ENCODE measurements around the gene ARHGEF12.

The ARHGEF12 gene

GRCh38 chr11:120305286-120305685, 30.9 kb upstream of the ARHGEF12 start:
- H3K4me3 ChIP-seq (ENCODE audit: low read depth, low read length), result no peak overlapping the region
- TF ChIP-seq, protein P1, sequence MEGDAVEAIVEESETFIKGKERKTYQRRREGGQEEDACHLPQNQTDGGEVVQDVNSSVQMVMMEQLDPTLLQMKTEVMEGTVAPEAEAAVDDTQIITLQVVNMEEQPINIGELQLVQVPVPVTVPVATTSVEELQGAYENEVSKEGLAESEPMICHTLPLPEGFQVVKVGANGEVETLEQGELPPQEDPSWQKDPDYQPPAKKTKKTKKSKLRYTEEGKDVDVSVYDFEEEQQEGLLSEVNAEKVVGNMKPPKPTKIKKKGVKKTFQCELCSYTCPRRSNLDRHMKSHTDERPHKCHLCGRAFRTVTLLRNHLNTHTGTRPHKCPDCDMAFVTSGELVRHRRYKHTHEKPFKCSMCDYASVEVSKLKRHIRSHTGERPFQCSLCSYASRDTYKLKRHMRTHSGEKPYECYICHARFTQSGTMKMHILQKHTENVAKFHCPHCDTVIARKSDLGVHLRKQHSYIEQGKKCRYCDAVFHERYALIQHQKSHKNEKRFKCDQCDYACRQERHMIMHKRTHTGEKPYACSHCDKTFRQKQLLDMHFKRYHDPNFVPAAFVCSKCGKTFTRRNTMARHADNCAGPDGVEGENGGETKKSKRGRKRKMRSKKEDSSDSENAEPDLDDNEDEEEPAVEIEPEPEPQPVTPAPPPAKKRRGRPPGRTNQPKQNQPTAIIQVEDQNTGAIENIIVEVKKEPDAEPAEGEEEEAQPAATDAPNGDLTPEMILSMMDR (IDR thresholded peaks at IDR 0.05; ENCODE audit: low read depth, low read length, missing control alignments), result no peak
- DNase-seq (ENCODE audit: low read depth), result no peak

- DNase-seq (ENCODE audit: low read depth), result no peak
- H3K4me3 ChIP-seq (ENCODE audit: low read depth, low read length), result no peak overlapping the region
- TF ChIP-seq, protein P1 (IDR thresholded peaks at IDR 0.05; ENCODE audit: low read depth, low read length, missing control alignments), result no peak
Measured at GRCh38 chr11:120306519-120307242, 29.5 kb upstream of the ARHGEF12 start.

GRCh38 chr11:120307476-120307875, 28.7 kb upstream of the ARHGEF12 start:
- H3K4me3 ChIP-seq (ENCODE audit: low read depth, low read length), result no peak overlapping the region
- DNase-seq (ENCODE audit: low read depth), result no peak
- TF ChIP-seq, protein P1 (IDR thresholded peaks at IDR 0.05; ENCODE audit: low read depth, low read length, missing control alignments), result no peak

DNA sequence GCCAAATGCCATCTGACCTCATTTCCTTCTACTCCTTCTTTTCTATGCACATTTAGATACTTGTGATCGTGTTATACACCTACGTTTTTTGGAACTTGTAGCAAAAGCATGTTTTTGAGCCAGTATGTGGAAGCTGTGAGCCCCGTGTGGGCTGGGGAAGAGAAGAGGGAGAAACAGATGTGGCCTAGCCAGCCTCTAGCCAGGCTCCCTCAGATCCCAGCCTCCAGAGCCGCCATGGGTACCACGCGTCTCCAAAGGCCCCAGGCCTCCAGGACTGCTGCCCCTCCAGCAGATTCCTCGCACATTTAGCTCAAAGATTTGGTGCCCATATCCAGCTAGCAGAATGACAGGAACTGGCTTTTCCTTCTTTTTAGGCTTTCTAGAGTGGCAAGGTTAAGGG, 28.1 kb upstream of the ARHGEF12 start:
- TF ChIP-seq, protein P1 (IDR thresholded peaks at IDR 0.05; ENCODE audit: low read depth, low read length, missing control alignments), result no peak
- no peak overlapping the region for H3K4me3 ChIP-seq (ENCODE audit: low read depth, low read length)

DNA sequence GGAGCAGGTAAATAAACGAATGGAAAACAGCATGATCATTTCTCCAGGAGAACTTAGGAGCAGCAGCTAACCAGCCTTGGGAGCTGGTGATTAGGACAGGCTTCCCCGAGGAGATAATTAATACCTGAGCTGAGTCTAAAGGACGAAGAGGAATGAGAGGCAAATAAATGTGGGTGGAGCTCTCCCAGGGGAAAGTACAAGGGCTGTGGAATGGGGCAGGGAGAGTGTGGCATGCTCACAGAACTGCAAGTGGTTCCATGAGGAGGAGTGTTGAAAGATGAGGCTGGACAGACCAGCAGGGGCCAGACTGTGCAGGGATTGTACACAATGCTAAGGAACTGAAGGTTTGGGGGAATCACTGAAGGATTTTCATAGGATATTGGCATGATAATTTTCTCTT, 25.3 kb upstream of the ARHGEF12 start:
- no peak overlapping the region for H3K4me3 ChIP-seq (ENCODE audit: low read depth, low read length)
- TF ChIP-seq, protein P1 (IDR thresholded peaks at IDR 0.05; ENCODE audit: low read depth, low read length, missing control alignments), result no peak
- no peak for DNase-seq (ENCODE audit: low read depth)

More for the DNA sequence above, 28.1 kb upstream of the ARHGEF12 start:
- DNase-seq (ENCODE audit: low read depth), result no peak

DNA sequence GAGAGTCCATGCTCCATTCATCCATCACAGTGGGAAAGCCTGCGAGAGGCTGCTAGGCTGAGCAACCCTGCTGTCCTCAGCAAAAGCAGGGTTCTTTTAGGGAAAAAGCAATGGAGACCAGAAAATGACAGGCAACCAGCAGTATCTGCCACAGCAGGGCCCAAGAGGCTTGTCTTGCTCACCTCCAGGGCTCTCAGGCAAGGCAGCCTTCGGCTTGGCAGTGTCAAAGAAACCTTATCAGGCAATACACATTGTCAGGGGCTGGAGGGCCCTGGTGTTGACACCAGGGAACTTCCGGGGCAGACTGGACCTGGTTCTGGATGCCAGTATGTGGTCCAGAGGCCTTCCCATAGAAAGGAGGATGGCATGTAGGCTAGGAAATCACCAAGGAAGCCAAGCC, 21.4 kb upstream of the ARHGEF12 start:
- no peak overlapping the region for H3K4me3 ChIP-seq (ENCODE audit: low read depth, low read length)
- TF ChIP-seq, protein P1 (IDR thresholded peaks at IDR 0.05; ENCODE audit: low read depth, low read length, missing control alignments), result no peak
- DNase-seq (ENCODE audit: low read depth), result no peak
